Bronchial epithelial cell (primary cell): ENCODE measurements around the gene TLE3. TPM values are rescaled to one million over a fixed set of nuclear protein-coding genes. Genes with fewer than 3 reads are reported as not detected.

Source experiments
- DNase-seq: peaks from one replicate; pipeline ENCODE4 v3.0.0-alpha.2; 2010; ENCODE audit warnings: low read depth
- FAIRE-seq: peaks from 2 replicates; lab custom pipeline; 2011; peaks lifted over from hg19 to GRCh38; lab: Jason Lieb, UNC
- H3K27me3 ChIP-seq: 2 replicates; pipeline ENCODE4 v1.5.1; 2011; ENCODE audit warnings: low read length; ENCODE audit not compliant: control insufficient read depth, insufficient read depth
- H3K36me3 ChIP-seq: 2 replicates; pipeline ENCODE4 v1.5.1; 2011; ENCODE audit warnings: low read length; ENCODE audit not compliant: control insufficient read depth, insufficient read depth
- H3K4me3 ChIP-seq: 2 replicates; pipeline ENCODE4 v1.5.1; 2011; ENCODE audit warnings: mild to moderate bottlenecking, low read depth, low read length, control low read depth
- total RNA-seq: library from RNA; depleted of rRNA; stranded (reverse); fragments of >200 nt; gene quantifications from 2 replicates; pipeline ENCODE4 v1.2.1, GENCODE V29; 2014
- TF ChIP-seq, protein P1 (sequence below): IDR thresholded peaks from 2 replicates; pipeline ENCODE4 v1.5.1; 2011; ENCODE audit warnings: mild to moderate bottlenecking, moderate library complexity, low read length, control low read depth, inconsistent platforms; ENCODE audit not compliant: insufficient read depth, severe bottlenecking

Gene TLE3
- total RNA-seq, 1 donor from 2014 or later: 19.2 TPM

DNA sequence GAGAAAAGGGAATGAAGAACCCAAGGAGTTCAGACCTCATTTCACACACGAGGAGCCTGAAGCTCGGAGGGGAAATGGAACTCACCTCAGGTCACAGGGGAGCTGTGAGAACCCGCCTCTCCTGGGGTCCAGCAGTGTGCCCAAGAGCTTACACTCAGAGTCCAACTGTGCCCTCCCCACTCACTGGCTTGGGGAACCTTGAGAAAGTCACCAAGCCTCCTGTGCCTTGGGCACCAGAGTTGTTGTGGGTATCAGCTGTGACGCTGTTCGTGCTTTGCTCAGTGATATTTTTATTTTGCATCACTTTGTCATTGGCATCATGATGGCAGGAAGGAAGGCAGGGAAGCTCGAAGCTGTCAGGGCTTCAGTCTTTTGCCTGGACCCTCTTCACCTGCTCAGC lies 83.4 kb downstream of the TLE3 start:
- DNase-seq (no peak), FAIRE-seq (no peak)
- no peaks in the 10 kb centered on the region for H3K36me3 ChIP-seq
- H3K27me3 ChIP-seq: peaks cover 8% of the 10 kb centered on the region
- no peak overlapping the region for H3K4me3 ChIP-seq
- TF ChIP-seq, protein P1, sequence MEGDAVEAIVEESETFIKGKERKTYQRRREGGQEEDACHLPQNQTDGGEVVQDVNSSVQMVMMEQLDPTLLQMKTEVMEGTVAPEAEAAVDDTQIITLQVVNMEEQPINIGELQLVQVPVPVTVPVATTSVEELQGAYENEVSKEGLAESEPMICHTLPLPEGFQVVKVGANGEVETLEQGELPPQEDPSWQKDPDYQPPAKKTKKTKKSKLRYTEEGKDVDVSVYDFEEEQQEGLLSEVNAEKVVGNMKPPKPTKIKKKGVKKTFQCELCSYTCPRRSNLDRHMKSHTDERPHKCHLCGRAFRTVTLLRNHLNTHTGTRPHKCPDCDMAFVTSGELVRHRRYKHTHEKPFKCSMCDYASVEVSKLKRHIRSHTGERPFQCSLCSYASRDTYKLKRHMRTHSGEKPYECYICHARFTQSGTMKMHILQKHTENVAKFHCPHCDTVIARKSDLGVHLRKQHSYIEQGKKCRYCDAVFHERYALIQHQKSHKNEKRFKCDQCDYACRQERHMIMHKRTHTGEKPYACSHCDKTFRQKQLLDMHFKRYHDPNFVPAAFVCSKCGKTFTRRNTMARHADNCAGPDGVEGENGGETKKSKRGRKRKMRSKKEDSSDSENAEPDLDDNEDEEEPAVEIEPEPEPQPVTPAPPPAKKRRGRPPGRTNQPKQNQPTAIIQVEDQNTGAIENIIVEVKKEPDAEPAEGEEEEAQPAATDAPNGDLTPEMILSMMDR: no peak

DNA sequence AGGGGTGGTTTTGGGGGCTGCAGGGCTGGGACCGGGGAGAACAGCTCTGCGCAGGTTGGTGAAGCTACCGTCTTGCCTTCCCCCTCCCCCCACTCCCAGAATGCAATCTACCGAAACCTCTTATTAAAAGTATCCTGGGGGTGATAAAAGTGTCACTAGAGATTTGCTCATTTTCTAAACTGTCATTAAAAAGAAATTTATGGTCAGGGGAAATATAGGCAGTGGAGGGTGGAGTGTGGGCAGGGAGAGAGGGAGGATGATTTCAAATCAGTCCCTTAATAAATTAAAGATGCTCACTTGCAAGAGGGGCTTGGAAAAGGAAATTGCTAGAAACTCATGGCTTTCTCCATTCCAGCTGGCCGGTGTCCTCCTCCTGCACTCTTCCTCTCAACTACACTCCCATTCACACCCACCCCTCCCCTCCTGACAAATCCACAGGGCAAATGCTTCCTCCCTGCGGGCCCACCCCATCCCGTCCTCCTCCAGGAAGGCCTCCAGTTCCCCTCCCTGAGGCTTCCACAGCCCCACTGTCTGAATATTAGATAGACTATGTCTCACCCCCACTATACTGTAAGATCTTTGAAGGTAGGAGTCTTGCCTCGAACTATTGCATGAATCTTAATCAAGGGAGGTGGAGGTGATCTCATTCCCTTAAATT lies 83.9 kb downstream of the TLE3 start:
- FAIRE-seq (no peak), DNase-seq (no peak)
- no peaks in the 10 kb centered on the region for H3K36me3 ChIP-seq
- H3K27me3 ChIP-seq: peaks cover 8% of the 10 kb centered on the region
- TF ChIP-seq, protein P1: no peak
- H3K4me3 ChIP-seq: no peak overlapping the region

- Histone ChIP-seq H3K27me3 (peaks cover 11% of the 10 kb centered on the region), H3K4me3 (no peak overlapping the region), H3K36me3 (no peaks in the 10 kb centered on the region)
- no peak for FAIRE-seq
- no peak for DNase-seq
- TF ChIP-seq, protein P1: no peak
Observed at GRCh38 chr15:70012895-70013294, 84.8 kb downstream of the TLE3 start.

GRCh38 chr15:70008697-70009290 lies 88.9 kb downstream of the TLE3 start:
- TF ChIP-seq, protein P1: no peak
- H3K36me3 ChIP-seq: no peaks in the 10 kb centered on the region
- FAIRE-seq (no peak), DNase-seq (no peak)
- H3K4me3 ChIP-seq: no peak overlapping the region
- H3K27me3 ChIP-seq: peaks cover 10% of the 10 kb centered on the region

DNA sequence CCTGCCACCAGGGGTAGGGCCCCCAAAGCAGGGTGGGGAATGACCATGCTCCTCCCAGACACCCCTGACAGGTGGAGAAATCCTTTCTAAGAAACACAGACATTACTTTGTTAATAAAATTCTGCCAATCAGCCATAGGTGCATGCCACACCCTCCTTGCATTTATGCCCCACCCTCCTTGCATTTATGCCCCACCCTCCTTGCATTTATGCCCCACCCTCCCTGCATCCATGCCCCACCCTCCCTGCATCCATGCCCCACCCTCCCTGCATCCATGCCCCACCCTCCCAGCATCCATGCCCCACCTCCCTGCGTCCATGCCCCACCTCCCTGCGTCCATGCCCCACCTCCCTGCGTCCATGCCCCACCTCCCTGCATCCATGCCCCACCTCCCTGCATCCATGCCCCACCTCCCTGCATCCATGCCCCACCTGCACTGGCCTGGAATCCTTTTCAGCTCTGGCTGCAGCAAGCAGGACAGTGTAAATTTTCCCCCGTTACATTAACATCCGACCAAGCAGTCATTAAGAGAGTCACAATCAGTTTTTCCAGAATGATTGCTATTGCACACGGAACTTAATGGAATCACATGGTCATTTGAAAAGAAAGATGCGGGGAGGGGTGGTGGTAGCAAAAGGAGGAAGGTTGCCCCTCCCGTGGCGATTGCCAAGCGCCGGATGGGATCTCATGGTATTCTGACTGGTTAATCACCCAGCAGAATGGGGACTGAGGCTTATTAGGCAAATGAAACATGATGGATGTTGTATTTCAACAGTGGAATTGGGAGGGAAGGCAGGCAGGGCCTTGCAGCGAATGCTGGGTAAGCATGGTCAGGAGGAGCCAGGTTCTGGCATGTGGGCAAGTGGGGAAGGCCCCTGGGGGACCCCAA lies 91.2 kb downstream of the TLE3 start:
- FAIRE-seq: no peak
- Histone ChIP-seq H3K27me3 (peaks cover 10% of the 10 kb centered on the region), H3K36me3 (no peaks in the 10 kb centered on the region), H3K4me3 (no peak overlapping the region)
- TF ChIP-seq, protein P1: no peak
- no peak for DNase-seq
